ENCODE data around the gene WDFY1.
"Not testable (repeated sequence)": the region's sequence is repeated elsewhere in the genome, so short reads cannot be mapped to it uniquely, and the experiment has no call there.

GRCh38 chr2:223872772-223873171 is 72.4 kb downstream of the WDFY1 start:
- TF ChIP-seq CTCF, POLR2A, EP300 (IDR thresholded peaks at IDR 0.05): not testable (repeated sequence)
